Measurements from ENCODE around the gene C20orf96.
"Not testable (repeated sequence)": the region's sequence is repeated elsewhere in the genome, so short reads cannot be mapped to it uniquely, and the experiment has no call there.

Gene C20orf96

GRCh38 chr20:278607-279571 lies 11.7 kb downstream of the C20orf96 start:
- no peak for DNase-seq (ENCODE audit: low read depth in 2 of 2)

GRCh38 chr20:278181-278580 lies 12.4 kb downstream of the C20orf96 start:
- no peak for DNase-seq (ENCODE audit: low read depth in 2 of 2)

DNA sequence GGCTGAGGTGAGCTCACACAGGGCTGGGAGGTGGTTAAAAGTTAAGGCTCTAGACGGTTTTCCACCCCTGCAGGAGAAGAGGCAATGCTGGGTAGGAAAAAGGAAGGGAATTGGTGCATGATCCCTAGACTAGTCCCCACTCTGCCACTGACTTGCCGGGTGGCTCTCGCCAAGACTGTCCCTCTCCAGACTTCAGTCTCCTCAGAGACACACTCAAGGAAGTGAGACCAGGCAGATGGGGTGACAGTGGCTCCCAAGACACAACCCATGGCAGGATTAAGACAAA lies 13.1 kb downstream of the C20orf96 start:
- no peak for DNase-seq (ENCODE audit: low read depth in 2 of 2)

DNA sequence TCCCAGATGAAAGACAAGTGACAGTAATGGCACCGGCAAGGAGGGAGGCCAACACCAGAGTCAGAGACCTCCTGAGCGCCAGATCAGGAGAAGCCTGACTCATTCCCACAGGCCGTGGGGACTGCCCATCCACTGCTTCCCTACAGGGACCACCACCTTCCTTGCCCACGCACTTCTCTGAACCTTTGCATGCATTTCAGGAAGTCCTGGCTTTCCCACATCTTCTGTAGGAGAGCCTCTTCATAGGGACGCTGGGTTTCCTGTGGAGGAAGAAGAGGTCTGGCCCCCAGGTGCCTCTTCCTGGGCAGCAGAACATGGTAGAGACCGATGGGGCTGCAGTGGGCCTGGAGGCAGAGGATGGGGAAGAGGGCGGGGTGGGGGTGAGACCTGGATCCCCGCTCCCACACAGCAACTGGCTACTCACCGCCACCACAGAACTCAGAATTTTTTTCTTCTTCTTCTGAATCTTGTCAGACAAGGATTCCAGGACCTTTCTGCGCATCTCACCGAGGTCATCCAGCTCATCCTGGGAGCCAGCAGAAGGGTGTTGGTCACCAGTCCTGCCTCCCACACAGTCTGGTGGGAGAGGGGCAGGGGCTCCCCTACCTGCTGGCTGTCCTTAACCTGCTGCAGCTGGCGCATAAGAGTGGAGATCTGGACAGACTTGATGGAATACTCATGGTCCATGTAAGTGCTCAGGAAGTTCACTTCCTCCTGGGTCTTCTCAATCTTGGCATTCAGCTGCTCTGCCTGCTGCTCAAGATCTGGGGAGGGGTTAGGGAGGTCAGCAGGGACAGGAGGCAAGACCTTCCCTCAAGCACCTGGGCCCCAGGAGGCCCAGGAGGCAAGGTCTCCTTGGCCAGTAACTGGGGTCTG lies 13.7 kb downstream of the C20orf96 start:
- no peak for DNase-seq (ENCODE audit: low read depth in 2 of 2)

DNA sequence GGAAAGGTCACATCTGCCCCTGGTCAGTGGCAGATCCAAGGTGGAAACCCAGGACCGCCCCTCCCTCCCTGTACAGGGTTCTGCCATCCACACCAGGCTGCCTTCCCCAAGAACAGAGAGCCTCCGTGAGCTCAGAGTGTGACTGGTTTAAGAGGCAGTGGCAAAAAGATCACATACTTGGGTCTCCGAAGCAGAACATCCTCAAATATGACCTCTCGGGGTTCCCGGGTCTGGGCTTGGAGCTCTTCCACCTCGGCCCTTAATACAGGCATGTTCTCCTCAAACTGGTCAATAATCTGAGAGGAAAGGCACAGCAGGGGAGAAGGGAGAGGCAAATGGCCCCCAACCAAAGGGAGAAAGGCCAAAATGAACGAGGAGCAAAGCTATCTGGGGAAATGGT lies 14.8 kb downstream of the C20orf96 start:
- DNase-seq (ENCODE audit: low read depth in 2 of 2): no peak

DNA sequence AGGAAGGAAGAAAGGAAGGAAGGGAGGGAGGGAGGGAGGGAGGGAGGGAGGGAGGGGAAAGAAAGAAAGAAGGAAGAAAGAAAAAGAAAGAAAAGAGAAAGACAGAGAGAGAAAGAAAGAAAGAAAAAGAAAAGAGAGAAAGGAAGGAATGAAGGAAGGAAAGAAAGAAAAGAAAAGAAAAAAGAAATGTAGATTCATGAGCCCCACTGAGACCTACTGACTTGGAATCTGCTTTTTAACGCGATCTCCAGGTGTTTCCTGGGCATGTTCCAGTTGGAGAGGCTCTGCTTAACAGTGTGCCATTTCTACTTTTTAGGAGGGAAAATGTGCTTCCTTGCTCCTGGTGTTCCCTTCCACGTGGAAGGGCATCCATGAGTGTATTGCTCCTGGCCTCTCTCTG lies 16.7 kb downstream of the C20orf96 start:
- DNase-seq (ENCODE audit: low read depth in 2 of 2): no peak

DNA sequence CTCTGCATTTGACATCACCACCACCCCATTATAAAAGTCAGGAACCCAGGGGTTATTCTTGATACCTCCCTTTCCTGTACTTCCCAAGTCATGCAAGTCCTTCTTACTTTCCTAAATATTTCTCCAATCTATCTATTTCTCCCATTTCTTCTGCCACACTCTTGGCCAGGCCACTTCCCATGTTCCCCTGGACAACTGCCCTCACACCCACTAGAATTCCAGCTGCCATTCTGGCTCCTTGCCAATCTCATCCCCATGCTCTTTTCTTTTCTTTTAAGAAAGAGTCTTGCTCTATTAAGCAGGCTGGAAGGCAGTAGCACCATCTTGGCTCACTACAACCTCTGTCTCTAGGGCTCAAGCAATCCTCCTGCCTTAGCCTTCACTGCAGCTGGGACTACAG lies 17.8 kb downstream of the C20orf96 start:
- no peak for DNase-seq (ENCODE audit: low read depth in 2 of 2)

- no peak for DNase-seq (ENCODE audit: low read depth in 2 of 2)
These were observed 19.0 kb downstream of the C20orf96 start for GRCh38 chr20:271528-271927.

DNA sequence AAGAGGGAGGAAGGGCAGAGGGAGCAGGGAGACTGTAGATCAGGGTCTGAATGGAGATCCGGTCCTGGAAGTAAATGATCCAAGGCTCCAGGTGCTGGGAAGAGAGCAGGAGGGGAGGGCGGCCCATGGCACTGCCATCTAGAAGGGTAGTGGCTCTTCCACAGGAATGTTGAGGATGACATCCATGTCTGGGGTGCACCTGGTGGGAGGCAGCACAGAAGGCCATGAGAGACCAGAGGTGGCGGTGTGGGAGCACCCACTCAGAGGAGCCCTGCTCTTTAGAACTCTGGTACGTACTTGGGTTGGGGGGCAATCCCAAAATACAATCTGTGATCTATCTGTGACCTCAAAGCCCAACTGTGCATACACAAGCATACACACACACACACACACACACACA lies 19.5 kb downstream of the C20orf96 start:
- DNase-seq (ENCODE audit: low read depth in 2 of 2): no peak

GRCh38 chr20:270517-270916 lies 20.0 kb downstream of the C20orf96 start:
- DNase-seq (ENCODE audit: low read depth in 2 of 2): no peak

DNA sequence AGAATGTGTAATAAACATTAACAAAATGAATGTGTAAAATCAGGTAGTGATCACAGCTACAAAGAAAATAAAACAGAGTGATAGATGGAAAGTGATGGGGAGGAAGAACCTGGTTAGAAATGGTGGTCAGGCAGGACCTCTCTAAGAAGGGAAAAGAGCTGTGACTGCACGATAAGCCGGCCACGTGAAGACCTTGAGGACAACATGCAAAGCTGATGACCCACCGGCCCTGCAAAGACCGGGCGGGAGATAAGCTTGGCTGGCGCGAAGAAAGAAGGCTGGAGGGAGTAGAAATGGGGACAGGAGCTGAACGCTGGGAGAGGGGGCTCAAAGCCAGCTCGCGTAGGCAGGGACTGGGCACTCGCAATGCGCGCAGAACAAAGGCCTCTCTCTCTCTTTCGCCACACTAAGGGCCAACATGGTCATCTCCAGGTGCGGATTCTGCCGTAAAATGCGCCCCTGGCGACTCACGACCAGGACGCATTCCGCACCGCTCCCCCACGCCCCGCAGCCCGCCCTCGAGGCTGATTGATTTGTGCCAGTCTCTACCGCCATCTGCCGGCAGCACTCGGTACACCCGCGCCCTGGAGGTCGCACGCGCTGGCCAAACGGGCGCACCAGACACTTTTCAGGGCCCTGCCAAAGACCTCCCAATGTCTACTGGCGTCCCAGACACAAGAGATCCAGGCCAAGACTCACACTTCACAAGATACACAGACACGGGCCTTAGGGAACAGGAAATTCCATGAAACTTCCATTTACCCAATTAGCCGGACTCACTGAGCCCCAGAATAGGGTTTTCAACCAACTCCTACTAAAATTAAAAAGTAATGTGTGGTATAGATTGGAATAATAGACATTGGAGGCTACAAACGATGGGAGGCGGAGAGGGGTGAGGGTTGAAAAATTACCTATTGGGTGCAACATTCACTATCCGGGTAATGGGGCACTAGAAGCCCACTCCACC lies 23.7 kb downstream of the C20orf96 start:
- DNase-seq (ENCODE audit: low read depth in 2 of 2): peak; percentile 76 to 78

- DNase-seq (ENCODE audit: low read depth in 2 of 2): no peak
These were observed 26.8 kb downstream of the C20orf96 start for GRCh38 chr20:263701-264100.

GRCh38 chr20:259981-260380 lies 30.6 kb downstream of the C20orf96 start:
- no peak for DNase-seq (ENCODE audit: low read depth in 2 of 2)

DNA sequence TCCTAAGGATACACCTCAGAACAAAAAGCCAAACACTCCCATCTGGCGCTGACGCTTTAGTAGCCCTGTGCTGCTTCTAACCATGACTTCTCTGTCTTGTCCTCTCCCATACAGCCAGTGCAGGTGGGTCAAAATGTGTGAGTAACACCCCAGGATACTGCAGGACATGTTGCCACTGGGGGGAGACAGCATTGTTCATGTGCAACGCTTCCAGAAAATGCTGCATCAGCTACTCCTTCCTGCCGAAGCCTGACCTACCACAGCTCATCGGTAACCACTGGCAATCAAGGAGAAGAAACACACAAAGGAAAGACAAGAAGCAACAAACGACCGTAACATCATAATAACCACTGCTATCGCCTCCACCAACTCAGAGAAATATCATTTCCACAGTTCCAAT lies 31.6 kb downstream of the C20orf96 start:
- no peak for DNase-seq (ENCODE audit: low read depth in 2 of 2)

DNA sequence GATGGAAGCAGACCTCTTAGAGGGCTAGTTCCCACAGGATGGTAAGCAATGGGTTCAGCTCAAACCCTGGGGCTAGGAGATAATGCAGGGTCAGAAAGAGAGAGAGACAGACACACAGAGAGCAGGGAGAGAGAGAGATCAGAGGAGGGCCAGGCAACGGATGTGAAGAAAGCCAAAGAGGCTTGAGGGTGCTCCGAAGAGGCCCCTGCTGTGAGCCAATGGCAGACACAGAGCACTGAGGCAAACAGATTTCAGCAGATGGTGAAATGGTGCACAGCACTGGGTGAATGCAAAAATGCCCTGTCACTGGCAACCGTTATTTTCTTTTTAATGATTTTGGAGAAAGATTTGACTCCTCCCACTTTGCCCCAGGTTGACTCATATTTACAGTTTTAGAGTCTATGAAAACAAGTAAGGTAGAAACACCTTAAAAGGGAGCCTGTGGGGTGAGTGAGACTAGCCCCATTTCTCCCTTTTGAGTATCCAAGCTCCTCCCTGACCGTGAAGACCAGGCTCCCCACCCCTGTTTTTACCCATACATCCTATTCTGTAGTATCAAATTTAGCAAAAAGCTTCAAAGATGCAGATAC lies 32.2 kb downstream of the C20orf96 start:
- DNase-seq (ENCODE audit: low read depth in 2 of 2): no peak

DNA sequence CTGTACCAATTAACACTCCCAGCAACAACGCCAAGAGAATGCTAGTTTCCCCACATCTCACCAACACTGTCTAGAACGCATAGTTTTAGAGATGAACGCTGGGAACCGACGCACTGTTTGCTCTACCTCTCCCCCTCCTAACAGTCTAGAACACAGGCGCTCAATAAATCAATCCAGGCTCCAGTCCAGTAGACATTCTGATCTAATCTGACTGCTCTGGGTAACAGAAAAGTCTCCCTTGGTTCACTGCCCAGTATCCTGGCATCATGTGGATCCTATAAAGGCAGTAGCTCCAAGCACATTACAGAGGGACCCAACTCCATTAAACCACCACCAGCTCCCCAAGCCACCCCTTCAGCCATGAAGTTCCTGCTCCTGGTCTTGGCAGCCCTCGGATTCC lies 33.1 kb downstream of the C20orf96 start, which contains the start of gene DEFB132:
DEFB132 (plus strand) TSS at position 306 of the 400 bp plus-strand sequence; CDS start at position 361, 55 bp downstream.
- no peak for DNase-seq (ENCODE audit: low read depth in 2 of 2)

- DNase-seq (ENCODE audit: low read depth in 2 of 2): not testable (repeated sequence)
These were observed 37.1 kb downstream of the C20orf96 start for GRCh38 chr20:253447-253846.

- no peak for DNase-seq (ENCODE audit: low read depth in 2 of 2)
These were observed 37.7 kb downstream of the C20orf96 start for GRCh38 chr20:252801-253200.

- no peak for DNase-seq (ENCODE audit: low read depth in 2 of 2)
These were observed 39.2 kb downstream of the C20orf96 start for GRCh38 chr20:251354-251753.

DNA sequence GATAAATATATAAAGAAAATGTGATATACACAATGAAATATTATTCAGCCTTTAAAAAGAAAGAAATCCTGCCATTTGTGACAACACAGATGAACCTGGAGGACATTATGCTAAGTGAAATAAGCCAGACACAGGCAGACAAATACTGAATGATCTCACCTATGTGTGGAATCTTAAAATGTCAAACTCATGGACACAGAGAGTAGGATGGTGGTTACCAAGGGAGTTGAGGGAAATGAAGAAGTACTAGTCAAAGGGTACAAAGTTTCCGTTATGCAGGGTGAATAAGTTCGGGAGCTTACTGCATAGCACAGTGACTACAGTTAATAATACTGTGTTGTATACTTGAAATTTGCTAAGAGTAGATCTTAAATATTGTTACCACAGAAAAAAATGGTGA lies 47.6 kb downstream of the C20orf96 start:
- DNase-seq (ENCODE audit: low read depth in 2 of 2): no peak

- no peak for DNase-seq (ENCODE audit: low read depth in 2 of 2)
These were observed 52.6 kb downstream of the C20orf96 start for GRCh38 chr20:237929-238328.

All from stimulated activated CD8-positive, alpha-beta memory T cell treated with anti-CD3 and anti-CD28 coated beads, Interleukin-2, amount 100 ng/mL, for 1 hour (primary cell).